ENCODE results near the gene BPI.

DNA sequence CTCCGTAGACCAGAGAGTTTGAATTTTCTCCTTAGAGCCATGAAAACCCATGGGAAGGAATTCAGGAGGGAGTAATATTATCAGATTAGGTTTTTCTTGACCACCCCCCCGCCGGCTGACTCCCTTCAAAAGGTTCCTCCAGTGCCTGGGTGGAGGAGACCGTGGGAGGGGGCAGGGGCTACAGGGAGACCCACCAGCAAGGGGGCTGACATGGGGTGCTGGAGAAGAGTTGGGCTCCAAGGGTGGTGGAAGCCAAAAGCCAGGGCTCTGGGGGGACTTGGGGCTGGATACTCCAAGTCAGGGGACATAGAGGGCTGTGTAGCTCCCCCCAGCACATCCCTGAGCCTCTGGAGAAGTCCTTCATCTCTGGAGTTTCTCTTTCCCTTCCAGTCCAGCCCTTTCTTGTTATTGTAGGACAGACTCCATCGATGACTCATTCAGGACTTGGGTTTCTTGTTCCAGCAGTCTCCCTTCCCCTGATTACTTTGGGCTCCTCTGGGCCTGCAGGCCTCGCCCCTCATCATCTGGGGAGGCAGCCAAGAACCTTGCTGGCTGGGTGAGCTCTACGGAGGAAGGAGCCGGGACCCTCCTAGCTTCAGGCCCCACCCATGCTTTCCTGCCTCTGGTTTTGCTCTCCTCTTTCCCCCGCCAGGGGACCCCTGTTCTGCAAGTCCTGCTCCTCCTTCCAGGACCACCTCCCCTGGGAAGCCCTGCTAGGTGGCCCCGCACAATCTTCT is 32.9 kb upstream of the BPI start:
- no peak for TF ChIP-seq CTCF (conservative IDR thresholded peaks at IDR 0.05; ENCODE audit: low read length)
- no peak for TF ChIP-seq EZH2phosphoT487 (IDR thresholded peaks at IDR 0.05; ENCODE audit: borderline replicate concordance, low read depth, low read length)

Data from OCI-LY7 (cell line).